OCI-LY7 (cell line): ENCODE data around the gene REG4.

Experiments used
- EZH2phosphoT487 ChIP-seq: fragments of 200-600 bp; sonication (generic); IDR thresholded peaks from 2 replicates; pipeline ENCODE4 v1.6.1; 2018; ENCODE audit warnings: low read depth, borderline replicate concordance, mild to moderate bottlenecking, mixed run types, antibody characterized with exemption, low read length, moderate library complexity, mixed read lengths
- TF ChIP-seq, protein P1 (sequence below): fragments of 200-600 bp; sonication (generic); conservative IDR thresholded peaks from 2 replicates; pipeline ENCODE4 v1.5.1; 2014; ENCODE audit warnings: mild to moderate bottlenecking, antibody characterized with exemption, low read length, moderate library complexity, mixed read lengths

DNA sequence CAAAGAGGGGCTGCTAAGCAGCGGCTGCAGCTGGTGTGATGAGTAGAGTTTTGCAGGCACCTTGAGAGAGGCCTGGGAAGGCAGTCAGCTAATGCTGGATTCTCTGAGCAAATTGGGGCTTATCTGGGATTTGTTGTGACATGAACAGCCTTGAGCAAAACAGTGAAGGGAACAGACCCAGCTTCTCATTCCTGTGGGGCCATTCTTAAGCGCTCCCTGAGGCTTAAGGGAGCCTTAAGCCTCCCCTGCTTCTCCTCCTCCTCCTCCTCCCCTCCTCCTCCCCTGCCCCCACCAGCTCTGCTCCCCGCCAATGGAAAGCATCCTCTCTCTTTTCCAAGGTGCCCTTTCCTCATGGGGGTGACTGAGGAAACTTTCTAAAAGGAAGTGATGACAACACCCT is 63.8 kb downstream of the REG4 start:
- TF ChIP-seq, protein P1, sequence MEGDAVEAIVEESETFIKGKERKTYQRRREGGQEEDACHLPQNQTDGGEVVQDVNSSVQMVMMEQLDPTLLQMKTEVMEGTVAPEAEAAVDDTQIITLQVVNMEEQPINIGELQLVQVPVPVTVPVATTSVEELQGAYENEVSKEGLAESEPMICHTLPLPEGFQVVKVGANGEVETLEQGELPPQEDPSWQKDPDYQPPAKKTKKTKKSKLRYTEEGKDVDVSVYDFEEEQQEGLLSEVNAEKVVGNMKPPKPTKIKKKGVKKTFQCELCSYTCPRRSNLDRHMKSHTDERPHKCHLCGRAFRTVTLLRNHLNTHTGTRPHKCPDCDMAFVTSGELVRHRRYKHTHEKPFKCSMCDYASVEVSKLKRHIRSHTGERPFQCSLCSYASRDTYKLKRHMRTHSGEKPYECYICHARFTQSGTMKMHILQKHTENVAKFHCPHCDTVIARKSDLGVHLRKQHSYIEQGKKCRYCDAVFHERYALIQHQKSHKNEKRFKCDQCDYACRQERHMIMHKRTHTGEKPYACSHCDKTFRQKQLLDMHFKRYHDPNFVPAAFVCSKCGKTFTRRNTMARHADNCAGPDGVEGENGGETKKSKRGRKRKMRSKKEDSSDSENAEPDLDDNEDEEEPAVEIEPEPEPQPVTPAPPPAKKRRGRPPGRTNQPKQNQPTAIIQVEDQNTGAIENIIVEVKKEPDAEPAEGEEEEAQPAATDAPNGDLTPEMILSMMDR: no peak
- TF ChIP-seq EZH2phosphoT487: no peak
